Measurements from ENCODE around the gene FAM193A.
"Not testable (repeated sequence)": the region's sequence is repeated elsewhere in the genome, so short reads cannot be mapped to it uniquely, and the experiment has no call there.

Gene FAM193A

DNA sequence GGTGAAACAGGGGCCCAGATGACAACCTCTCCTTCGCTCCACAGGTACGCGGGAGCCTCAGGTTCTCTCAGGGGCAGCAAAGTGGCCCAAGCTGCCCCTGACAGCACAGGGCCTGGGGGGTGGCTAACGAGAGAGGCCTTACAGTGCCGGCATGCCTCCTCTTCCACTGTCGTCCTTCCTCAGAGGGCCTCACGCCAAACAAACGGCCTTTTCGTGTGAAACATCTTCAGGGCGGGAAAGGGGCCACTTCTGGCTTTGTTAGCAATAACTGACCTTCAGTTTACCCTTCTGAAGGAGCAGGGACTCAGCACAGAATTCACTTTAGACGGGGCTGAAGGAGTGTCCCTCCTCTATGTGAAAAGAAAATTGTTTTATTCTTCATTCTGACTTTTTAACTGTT, 21.5 kb upstream of the FAM193A start:
- not testable (repeated sequence) for DNase-seq (ENCODE audit: low read depth in 3 of 3)

DNA sequence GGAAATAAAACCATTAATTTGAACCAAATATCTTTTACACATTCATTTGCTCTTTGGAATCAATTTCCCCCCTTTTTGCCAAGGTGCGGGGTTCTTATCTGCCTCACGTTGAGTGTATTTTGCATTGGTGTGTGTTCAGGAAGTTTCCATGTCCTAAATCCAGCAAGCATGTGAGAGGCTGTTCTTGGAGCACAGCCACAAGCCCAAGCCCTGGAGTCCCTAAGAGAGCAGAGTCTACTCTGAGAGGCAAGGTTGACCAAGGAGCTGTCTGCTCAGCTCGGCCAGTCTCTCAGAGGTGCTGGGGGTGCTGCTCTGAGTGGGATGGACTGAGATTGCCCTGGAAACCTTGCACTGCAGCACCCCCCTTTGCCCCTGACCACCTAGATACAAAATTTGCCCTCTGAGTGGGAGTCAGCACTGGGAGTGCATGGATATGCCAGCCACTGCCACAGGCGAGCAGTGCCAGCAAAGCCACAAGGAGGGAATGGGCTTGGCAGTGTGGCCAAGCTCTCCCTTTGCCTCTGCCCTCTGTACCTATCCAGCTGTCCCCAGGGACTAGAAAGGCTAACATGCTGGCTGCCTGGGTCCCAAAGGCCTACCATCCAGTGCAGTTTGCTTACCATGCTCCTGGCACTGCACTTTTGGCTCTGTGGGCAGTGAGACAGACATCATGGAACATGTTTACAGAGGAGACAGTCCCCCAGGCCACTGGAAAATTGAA, 20.5 kb upstream of the FAM193A start:
- DNase-seq (ENCODE audit: low read depth in 3 of 3) = no peak

DNA sequence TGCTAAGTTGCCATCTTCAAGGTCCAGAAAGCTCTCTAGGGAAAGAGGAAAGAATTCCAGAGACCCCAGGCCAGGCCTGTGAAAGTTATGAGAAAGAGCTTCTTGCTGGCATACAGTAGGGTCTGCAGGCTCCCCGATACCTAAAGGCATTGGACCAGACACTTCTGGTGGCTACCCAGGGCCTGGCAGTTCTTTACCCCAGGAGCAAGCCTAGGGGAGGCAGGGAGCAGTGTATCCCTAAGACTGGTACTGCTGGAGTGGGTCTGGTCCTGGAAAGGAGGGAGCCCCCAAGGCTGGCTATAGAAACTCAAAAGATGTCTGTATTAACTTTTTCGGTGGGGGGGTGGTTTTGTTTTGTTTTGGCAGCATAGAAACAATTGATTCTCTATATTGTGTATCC, 19.8 kb upstream of the FAM193A start:
- no peak for DNase-seq (ENCODE audit: low read depth in 3 of 3)

DNA sequence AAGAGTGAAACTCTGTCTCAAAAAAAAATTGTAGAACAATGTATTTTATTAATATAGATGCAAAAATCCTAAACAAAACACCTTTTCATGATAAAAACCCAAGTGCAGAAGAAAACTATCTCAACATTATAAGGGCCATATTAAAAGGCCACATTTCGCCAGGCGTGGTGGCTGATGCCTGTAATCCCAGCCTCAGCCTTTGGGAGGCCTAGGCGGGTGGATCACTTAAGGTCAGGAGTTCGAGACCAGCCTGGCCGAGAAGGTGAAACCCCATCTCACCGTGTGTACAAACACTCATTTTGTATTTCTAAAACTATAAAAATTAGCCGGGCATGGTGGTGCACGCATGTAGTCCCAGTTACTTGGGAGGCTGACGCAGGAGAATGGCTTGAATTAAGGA, 9.9 kb upstream of the FAM193A start:
- DNase-seq (ENCODE audit: low read depth in 3 of 3) = no peak

DNA sequence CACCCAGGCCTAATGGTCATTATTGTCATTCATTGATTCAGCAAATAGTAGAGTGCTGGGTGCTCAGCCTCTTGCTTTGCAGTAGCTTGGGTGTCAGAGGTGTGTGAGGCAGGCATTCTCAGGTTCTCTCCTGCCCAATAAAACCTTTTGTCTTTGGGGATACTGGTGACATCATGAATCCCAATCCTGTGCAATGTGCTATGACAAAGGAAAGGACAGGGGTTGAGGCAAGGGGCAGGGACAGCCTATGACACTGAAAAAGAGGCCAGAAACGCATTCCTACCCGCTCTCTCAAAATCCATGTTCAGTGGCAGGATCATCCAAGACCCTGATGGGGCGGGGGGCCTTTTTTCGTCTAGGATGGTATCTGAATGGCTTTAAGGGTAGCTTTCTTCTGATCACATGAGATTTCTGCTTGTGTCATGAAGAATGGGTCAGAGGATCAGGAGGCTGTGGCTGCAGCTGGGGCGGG, 1.5 kb upstream of the FAM193A start:
- no peak for DNase-seq (ENCODE audit: low read depth in 3 of 3)

DNA sequence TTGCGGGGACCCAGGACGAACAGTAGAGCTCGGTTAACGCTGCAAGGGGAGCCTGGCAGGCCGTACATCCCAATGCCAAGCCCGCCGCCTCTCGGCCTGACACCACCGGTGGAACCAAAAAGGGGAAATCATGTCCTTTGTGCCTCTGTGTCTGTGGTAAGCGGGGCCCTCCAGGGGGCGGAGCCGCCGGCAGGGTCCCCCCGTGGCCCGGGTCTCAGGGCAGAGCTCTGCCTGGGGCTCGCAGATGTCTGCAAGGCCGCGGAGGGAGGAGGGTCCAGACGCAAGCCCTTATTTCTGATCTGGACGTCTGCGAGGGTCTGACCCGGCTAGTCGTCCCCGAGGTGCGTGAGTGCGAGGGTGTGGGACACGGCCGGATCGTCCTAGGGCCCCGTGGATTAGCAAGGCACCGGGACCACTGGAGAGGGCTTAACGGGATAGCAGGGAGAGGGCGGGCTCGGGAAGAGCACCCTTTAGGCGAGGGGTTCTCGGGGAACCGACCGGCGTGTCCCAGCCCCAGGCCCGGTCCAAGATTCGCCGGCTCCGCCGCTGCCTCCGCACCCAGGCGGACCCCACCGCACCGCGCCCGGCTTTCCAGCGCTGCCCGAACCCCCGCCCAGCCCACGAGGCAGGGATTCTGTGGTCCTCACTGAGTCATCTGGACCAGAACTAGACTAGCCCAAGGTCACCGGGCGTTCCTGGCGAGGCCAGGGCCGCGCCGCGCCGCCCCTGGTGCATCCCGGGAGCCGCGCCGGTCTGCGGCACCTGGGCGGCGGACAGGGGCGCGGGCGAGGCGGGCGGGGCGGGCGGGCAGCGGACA, 863 bp upstream of the FAM193A start:
- peak in 2 of 3 experiments; percentile 15 to 48 for DNase-seq (ENCODE audit: low read depth in 3 of 3)

DNA sequence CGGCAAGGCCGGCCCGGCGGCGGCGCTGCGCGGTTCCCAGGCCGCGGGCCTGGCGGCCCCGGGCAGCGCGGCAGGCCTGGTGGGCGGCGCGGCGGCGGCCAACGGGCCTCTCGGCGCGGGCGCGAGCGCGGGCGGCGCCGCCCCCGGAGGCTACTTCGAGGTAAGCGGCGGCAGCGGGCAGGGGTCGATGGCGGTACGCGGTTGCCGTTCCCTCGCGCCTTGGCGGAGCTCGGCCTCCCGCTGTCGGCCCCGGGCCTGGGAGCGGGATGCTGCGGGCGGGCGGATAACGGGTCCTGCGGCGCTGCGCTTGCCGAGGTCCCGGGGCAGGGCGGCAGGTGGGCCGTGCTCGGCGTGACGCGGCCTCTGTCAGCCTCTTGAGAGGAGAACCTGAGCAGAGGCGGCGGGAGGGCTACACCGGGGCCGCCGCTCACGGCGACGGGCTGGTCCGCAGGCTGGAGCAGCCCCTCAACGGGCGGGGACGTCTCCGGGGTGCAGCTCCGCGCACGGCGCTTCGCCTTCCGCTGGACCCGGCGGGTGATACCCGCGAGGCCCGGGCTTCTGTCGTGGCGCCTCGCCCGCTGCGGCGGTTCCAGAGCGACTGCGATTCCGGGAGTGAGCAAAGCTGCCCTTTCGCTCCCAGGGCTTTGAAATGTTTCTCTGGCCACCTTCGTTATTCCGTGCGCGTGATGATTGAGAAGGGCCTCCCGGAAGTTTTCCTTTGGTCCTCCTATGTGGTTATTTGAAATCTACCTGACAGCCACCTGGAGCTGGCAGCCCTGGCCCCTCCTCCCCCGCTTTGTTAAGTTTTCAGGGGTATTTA, 774 bp downstream of the FAM193A start:
- peak; percentile 20 to 53 (median 22) for DNase-seq (ENCODE audit: low read depth in 3 of 3)

DNA sequence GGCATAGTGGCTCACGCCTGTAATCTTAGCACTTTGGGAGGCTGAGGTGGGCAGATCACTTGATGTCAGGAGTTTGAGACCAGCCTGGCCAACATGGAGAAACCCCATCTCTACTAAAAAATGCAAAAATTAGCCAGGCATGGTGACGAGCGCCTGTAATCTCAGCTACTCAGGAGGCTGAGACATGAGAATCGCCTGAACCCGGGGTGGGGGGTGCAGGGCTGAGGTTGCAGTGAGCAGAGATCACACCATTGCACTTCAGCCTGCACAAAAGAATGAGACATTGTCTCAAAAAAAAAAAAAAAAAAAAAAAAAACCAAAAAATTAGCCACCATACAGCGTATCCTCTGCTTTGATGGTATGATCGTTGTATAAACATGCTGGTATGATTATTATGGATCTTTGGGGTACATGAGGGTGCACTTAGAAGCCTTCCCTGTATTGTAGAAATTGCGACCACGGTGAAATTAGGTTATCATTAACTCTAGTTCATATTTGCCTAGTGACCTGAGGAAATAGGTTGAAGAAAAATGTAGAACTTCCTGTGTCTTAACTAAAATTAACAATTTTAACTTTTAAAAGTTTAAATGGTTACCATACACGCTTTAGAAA, 7.2 kb downstream of the FAM193A start:
- DNase-seq (ENCODE audit: low read depth in 3 of 3) = not testable (repeated sequence)

DNA sequence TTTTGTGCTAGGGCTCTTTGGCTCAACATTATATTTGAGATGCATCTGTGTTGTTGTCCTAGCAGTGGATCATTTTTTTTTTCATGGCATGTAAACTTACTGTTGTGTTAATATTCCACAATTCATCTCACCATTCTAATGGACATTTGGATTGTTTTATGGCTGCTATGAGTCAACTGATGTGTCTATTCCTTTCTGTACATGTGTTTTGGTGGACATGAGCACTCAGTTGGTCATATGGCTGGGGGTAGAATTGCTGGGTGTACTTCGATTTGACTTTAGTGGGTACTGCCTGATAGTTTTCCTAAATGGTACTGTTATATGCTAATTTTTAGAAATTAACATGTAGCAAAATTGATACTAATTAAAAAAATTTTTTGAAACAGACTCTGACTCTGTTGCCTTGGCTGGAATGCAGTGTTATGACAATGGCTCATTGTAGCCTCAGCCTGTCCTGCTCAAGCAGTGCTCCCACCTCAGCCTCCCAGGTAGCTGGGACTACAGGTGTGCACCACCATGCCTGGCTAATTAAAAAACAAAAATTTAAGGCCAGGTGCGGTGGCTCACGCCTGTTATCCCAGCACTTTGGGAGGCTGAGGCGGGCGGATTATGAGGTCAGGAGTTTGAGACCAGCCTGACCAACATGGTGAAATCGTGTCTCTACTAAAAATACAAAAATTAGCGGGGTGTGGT, 9.0 kb downstream of the FAM193A start:
- DNase-seq (ENCODE audit: low read depth in 3 of 3) = no peak

DNA sequence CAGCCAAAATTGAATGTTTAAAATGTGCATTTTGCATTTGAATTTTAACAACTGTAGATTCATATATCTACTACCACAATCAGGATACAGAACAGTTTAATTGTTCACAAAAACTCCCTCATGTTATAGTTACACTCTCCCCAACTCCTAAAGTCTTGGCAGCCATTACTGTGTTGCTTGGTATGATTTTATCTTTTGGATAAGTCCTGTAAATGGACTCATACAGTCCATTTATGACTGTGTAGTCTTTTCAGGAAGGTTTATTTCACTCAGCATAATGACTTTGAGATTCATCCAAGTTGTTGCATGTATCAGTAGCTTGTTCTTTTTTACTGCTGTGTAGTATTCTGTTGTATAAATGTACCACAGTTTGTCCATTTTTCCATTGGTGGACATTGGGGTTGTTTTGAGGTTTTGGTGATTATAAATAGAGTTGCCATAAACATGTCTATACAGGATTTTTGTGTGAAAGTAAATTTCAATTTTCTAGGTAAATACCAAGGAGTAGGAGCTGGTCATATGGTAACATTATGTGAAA, 9.9 kb downstream of the FAM193A start:
- no peak for DNase-seq (ENCODE audit: low read depth in 3 of 3)

DNA sequence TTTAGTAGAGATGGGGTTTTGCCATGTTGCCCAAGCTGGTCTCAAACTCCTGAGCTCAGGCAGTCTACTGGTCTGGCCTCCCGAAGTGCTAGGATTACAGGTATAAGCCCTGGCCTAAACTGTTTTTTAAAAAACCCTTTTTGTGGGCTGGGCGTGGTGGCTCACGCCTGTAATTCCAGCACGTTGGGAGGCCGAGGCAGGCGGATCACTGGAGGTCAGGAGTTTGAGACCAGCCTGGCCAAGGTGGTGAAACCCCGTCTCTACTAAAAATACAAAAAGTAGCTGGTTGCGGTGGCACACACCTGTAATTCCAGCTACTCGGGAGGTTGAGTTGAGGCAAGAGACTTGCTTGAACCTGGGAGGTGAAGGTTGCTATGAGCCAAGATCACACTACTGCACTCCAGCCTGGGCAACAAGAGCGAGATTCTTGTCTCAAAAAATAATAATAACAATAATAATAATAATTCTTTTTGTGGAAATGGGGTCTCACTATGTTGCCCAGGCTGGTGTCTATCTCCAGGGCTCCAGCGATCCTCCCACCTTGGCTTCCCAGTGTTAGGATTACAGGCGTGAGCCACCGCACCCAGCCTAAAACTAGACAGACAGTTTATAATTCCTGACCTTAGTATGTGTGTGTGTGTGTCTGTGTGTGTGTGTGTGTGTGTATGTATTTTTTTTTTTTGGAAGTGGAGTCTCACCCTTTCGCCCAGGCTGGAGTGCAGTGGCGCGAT, 10.7 kb downstream of the FAM193A start:
- DNase-seq (ENCODE audit: low read depth in 3 of 3) = not testable (repeated sequence)

DNA sequence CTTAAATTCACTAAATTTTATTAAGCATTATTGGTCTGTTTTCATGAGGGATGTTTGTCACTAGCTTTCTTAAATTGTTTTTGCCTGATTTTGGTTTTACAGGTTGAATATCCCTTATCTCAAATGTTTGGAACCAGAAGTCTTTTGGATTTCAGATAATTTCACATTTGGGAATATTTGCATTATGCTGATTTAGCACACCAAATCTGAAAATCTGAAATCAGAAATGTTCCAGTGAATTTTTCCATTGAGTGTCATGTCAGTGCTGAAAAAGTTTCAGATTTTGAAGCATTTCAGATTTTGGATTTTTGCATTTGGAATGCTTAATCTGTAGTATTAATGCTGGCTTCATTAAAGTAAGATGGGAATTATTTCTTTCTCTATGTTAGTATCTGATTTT, 14.7 kb downstream of the FAM193A start:
- no peak for DNase-seq (ENCODE audit: low read depth in 3 of 3)

DNA sequence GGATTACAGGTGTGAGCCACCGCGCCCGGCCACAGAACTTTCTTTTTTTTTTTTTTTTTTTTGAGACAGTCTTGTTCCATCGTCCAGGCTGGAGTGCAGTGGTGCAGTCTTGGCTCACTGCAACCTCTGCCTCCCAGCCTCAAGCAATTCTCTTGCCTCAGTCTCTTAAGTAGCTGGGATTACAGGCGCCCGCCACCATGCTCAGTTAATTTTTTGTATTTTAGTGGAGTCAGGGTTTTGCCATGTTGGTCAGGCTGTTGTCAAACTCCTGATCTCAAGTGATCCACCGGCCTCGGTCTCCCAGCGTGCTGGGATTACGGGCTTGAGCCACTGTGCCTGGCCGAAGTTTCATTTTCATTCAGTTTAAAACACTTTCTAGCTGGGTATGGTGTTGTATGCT, 16.4 kb downstream of the FAM193A start:
- no peak for DNase-seq (ENCODE audit: low read depth in 3 of 3)

DNA sequence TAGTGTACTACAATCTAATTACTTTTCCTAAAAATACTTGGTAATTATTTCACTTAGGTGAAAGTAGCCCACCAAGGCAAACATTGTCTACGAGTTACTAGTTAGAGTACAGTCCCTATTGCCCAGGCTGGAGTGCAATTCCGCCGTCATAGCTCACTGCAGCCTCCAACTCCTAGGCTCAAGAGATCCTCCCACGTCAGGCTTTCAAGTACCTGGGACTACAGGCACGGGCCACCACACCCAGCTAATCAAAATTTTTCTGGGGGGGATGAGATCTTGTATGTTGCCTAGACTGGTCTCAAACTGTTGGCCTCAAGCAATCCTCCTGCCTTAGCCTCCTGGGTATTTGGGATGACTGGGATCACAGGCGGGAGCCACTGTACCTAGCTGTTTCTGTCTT, 21.9 kb downstream of the FAM193A start:
- no peak for DNase-seq (ENCODE audit: low read depth in 3 of 3)

DNA sequence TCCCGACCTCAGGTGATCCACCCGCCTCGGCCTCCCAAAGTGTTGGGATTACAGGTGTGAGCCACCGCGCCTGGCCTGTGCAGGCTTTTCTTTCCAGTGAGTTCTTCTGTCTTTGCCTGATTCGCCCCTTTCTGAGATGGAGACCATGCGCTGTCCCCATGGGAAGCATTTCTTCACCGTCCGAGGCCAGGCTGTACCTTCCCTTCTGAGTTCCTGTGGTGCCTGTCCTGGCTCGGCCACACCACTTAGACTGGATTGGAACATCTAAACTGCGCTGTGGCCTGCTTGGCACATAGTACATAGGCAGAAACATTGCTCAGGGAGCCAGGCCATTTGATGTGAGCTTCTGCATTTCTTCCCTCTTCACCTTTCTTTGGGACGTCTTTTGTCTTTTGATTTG, 23.7 kb downstream of the FAM193A start:
- no peak for DNase-seq (ENCODE audit: low read depth in 3 of 3)

DNA sequence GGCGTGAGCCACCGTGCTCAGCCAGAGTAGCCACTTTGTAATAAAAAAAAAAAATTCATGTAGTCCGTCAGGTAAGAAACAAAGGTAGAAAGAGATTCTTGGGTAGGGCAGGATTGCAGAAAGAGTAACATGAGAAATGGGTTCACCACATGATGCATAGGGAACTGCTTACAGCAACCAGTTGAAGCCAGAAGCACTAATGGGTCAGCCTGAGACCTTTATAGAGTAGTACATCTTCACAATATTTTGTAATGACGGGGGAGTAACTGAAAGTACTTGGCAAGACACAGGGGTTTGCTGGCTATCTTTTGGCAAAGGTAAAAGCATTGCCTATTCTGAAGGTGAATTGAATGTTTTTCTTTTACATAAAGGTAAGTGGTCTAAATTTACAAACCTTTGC, 29.1 kb downstream of the FAM193A start:
- DNase-seq (ENCODE audit: low read depth in 3 of 3) = no peak

DNA sequence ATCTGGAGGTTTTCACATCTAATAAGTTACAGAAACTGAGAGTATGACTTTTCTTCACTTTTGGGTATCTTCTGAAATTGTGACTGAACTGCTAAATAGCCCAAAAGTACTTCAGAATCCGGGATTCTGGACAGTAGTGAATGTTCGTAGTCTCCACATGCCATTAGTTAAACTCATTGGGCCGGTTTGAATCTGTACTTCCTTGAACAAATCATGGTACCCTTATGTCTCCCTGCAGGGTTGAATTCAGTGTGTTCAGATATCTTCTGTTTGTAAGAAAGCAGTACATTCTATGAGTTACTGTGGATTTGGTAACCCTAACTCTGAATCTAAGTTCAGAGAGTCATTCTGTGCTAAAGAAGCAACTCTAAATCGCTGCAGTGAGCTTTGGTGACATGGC, 33.6 kb downstream of the FAM193A start:
- DNase-seq (ENCODE audit: low read depth in 3 of 3) = no peak

DNA sequence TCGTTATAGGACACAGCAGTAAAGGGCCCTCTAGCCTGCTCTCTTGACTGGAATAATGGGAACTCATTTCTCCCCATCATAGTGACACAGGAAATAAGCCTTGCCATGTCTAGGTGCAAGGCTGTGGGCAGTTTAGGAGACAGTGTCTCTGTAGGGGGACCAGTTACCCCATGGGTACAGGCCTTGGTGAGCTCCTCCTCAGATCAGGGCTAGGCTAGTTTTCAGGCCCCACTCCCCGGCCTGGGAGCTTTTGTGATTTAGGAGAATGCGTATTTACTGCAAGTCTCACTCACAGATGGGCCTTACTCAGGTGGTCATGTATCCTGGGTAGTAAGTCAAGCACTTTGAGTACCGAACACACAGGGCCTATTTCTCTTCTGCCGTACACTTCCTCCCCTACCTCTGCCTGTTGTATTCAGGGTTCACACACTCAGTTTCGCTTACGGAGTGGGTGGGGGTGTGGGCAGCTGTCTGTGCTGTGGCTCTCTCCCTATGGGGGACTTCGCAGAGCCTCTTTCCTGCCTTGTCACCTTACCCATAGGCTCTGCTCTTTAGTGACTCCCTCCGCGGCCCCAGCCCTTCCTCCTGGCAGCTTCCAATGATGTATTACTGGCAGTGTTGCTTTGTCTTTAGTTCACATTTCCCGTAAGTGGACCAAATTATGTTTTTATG, 34.2 kb downstream of the FAM193A start:
- DNase-seq (ENCODE audit: low read depth in 3 of 3) = peak in 2 of 3 experiments; percentile 26 to 55

DNA sequence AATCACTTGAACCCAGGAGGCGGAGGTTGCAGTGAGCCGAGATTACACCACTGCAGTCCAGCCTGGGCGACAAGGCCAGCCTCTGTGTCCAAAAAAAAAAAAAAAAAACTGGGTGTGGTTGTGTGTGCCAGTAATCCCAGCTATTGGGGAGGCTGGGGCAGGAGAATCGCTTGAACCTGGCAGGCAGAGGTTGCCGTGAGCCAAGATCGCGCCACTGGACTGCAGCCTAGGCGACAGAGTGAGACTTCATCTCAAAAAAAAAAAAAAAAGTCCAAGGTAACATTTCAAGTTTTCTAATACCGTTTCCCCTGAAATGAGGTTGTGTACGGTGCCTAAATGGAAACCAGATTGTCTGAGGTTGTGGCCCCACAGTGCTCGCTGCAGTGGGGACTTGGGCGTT, 35.6 kb downstream of the FAM193A start:
- DNase-seq (ENCODE audit: low read depth in 3 of 3) = no peak

DNA sequence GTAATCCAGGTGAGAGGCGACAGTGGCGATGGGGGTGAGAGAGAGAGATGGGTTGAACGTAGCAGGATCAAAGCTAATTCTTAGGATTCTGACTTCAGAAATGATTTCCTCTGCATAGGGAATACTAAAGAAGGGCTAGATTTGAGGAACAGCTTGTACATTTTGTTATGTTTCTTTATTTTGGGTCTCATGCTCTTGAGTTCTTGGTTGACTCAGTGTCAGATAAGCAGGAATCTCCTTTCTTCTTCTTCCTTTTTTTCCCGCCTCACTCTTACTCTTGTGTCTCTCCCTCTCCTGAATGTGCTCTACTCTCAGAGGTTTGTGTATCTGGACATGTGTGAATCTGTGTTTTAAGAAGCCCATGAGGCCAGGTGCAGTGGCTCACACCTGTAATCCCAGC, 36.4 kb downstream of the FAM193A start:
- DNase-seq (ENCODE audit: low read depth in 3 of 3) = no peak

Data from stimulated activated CD4-positive, alpha-beta T cell treated with anti-CD3 and anti-CD28 coated beads, TNF-alpha, amount 100 ng/mL, for 24 hours (primary cell).